ENCODE measurements around the gene TACSTD2. TPM values are rescaled to one million over a fixed set of nuclear protein-coding genes. Genes with fewer than 3 reads are reported as not detected.

Gene TACSTD2
- total and polyA plus RNA-seq, 2 of the 4 experiments (the other 2 are of a cell fraction): not detected

DNA sequence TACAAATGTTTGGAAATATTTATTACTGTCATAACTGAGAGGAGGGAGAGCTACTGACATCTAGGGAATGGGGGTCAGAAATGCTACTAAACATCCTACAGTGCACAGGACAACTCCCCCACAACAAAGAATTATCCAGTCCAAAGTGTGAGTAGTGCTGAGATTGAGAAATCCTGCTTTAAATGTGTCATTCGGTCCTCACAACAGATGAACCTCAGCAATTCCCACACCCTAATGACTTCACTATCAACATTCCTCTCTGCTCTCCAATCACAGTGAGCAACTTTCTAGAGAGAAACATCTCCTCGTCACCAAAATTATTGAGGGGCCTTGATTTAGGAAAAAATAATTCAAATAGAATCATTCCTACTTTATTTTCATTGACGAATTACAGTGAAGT is 48.5 kb downstream of the TACSTD2 start:
- DNase-seq (peak; percentile 78), ATAC-seq (ENCODE audit: low read depth) (peak; percentile 68)
- Histone ChIP-seq H3K27ac (ENCODE audit: insufficient read depth, low read length) (no peak overlapping the region), H3K23ac (ENCODE audit: low read depth, low read length) (no peak overlapping the region), H2AK9ac (replicated peaks; ENCODE audit: low read depth, low read length, poor library complexity) (no peak overlapping the region), H4K5ac (ENCODE audit: low read depth, low read length) (no peak overlapping the region), H3K4me2 (ENCODE audit: low read depth, low read length) (no peak overlapping the region), H3K36me3 (ENCODE audit: control insufficient read depth, insufficient read depth, low read length) (no peaks in the 10 kb centered on the region), H4K20me1 (ENCODE audit: insufficient read depth, low read length) (no peaks in the 10 kb centered on the region), H2BK120ac (ENCODE audit: low read depth, low read length) (no peak overlapping the region), H3K4me3 (ENCODE audit: insufficient read depth, low read depth, low read length) (no peak overlapping the region), H4K91ac (ENCODE audit: insufficient read depth, low read depth, low read length) (no peak overlapping the region), H3K14ac (replicated peaks; ENCODE audit: low read depth, low read length) (no peak overlapping the region), H2BK15ac (ENCODE audit: low read depth, low read length) (no peak overlapping the region), H3K4ac (ENCODE audit: low read depth, low read length) (no peak overlapping the region), H2BK20ac (ENCODE audit: low read depth, low read length) (no peak overlapping the region), H3K56ac (ENCODE audit: extremely low read depth, insufficient read depth, low read length) (no peak overlapping the region), H3K79me1 (ENCODE audit: low read depth in 1 of 2, low read length in 2 of 2) (no peaks in the 10 kb centered on the region), H2BK5ac (ENCODE audit: low read depth, low read length, poor library complexity, severe bottlenecking) (no peak overlapping the region), H3K9me3 (ENCODE audit: control insufficient read depth, insufficient read depth, low read length) (no peaks in the 10 kb centered on the region), H4K8ac (ENCODE audit: low read depth in 2 of 2, low read length in 2 of 2) (no peak overlapping the region), H3K18ac (ENCODE audit: low read depth, low read length) (no peak overlapping the region), H3K9me1 (ENCODE audit: insufficient read depth, low read length) (no peaks in the 10 kb centered on the region), H3K9ac (ENCODE audit: low read depth, low read length) (no peak overlapping the region), H3K27me3 (ENCODE audit: control insufficient read depth, insufficient read depth, low read length) (no peaks in the 10 kb centered on the region), H3K4me1 (ENCODE audit: control insufficient read depth, insufficient read depth, low read length) (no peaks in the 10 kb centered on the region), H2AFZ (replicated peaks; ENCODE audit: low read length, poor library complexity) (no peak overlapping the region), H2AK5ac (ENCODE audit: low read depth, low read length) (no peak overlapping the region)
- no peak for TF ChIP-seq RFX5 (IDR thresholded peaks at IDR 0.05; ENCODE audit: low read depth, low read length)
- TF ChIP-seq CEBPB (IDR thresholded peaks at IDR 0.05; ENCODE audit: low read depth, low read length): peak; percentile 87
- no CpG with 5 or more reads among the region's 3 CpGs for WGBS, 2 experiments (ENCODE audit: extremely low coverage in 2 of 2, insufficient read length in 1 of 2)
- POLR2A ChIA-PET (ENCODE audit: unreplicated experiment): no interaction called here
- in situ Hi-C loops (cut with MboI; ENCODE audit: low sequenced_read_pairs) (no loop called here), dilution Hi-C loops (cut with HindIII; ENCODE audit: low sequenced_read_pairs, unreplicated experiment) (no loop called here), intact Hi-C loops (cut with micrococcal nuclease) (no loop called here)
- BruUV-seq (replicated peaks): no TSS peak
- CTCF ChIA-PET: interaction anchor here (1.2 kb wide), 1 partner anchor 18 kb away, joined by 3 read pairs; the partner anchor contains the start of gene OMA1

Other genes starting within 250 kb of the TACSTD2 start
- 5.9 and 11.9 TPM in 2 replicates for gene OMA1, start 30.5 kb downstream of the TACSTD2 start, total RNA-seq (2012; rRNA removed)
- gene OMA1, start 30.5 kb downstream of the TACSTD2 start, polyA plus RNA-seq (2012; rRNA removed): 5.2 and 6.4 TPM in 2 replicates
- 9.1 and 17.8 TPM in 2 replicates for gene MYSM1, start 122.8 kb upstream of the TACSTD2 start, total RNA-seq (2012; rRNA removed)
- gene MYSM1, start 122.8 kb upstream of the TACSTD2 start, polyA plus RNA-seq (2012; rRNA removed): 10.7 and 15.7 TPM in 2 replicates
- gene JUN, start 206.8 kb upstream of the TACSTD2 start, total RNA-seq (2012; rRNA removed): 46.6 and 51.1 TPM in 2 replicates
- gene JUN, start 206.8 kb upstream of the TACSTD2 start, polyA plus RNA-seq (2012; rRNA removed): 86.9 and 89.1 TPM in 2 replicates

All from IMR-90 (cell line).